ENCODE data around the gene TSPAN18.

DNA sequence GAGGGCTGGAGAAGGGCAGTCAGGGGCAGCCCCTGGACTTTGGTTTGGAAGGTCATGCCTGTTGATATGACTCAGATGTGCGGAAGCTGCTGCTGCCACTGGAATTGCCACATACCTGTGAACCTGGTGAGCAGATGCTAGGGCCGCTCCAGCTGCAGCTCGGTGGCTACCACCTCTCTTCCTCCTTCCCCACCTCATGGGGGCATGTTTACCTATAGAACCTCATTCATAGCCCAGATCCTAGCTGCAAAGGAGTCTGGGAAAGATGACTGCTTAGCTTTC, 17.5 kb upstream of the TSPAN18 start:
- TF ChIP-seq EZH2phosphoT487 (IDR thresholded peaks at IDR 0.05; ENCODE audit: insufficient read depth, low read depth) (no peak), EZH2 (IDR thresholded peaks at IDR 0.05; ENCODE audit: insufficient read depth, poor library complexity, severe bottlenecking) (no peak)

All from GM23248 (cell line).